ENCODE data around the gene CHPF.

DNA sequence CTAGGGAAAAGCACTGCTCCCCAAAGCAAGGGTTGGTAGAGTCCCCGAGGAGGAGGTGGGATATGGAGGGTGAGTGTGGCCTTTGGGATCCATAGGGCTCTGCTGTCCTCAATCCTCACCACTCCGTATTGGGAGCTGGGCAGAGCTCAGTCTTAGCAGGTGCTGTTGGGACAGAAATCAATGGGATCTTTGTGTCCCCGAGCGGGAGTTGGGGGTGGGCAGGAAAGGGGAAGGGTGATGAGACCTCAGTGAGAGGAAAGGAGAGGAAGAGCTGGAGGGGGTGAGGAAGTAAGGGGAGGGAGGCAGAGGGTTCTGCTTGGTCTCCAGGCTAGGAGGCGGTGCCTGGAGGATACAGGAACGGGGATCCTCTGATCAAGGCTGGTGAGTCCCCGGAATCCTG is 26.7 kb downstream of the CHPF start:
- no peak for TF ChIP-seq GATA3 (IDR thresholded peaks at IDR 0.05; ENCODE audit: low read depth, low read length)
- TF ChIP-seq GATA2 (IDR thresholded peaks at IDR 0.05; ENCODE audit: low read depth, low read length) = no peak

Measured in SH-SY5Y (cell line).